ENCODE data around the gene GPATCH3. TPM values are rescaled to one million over a fixed set of nuclear protein-coding genes. Genes with fewer than 3 reads are reported as not detected.

GPATCH3 gene
- total RNA-seq, 1 donor = 7.3 TPM

GRCh38 chr1:26864610-26865480 lies 35.4 kb downstream of the GPATCH3 start:
- TF ChIP-seq CTCF (IDR thresholded peaks at IDR 0.05; ENCODE audit: insufficient read depth, low read depth, low read length) = no peak
- peak; percentile 98 for DNase-seq (ENCODE audit: low read depth)

GRCh38 chr1:26863685-26864077 lies 36.6 kb downstream of the GPATCH3 start:
- TF ChIP-seq CTCF (IDR thresholded peaks at IDR 0.05; ENCODE audit: insufficient read depth, low read depth, low read length) = no peak
- DNase-seq (ENCODE audit: low read depth) = no peak
- H3K4me3 ChIP-seq (ENCODE audit: low read depth, low read length) = no peak overlapping the region

More at GRCh38 chr1:26864610-26865480, 35.4 kb downstream of the GPATCH3 start:
- peak overlapping the region; percentile 74 for H3K4me3 ChIP-seq (ENCODE audit: low read depth, low read length)

- no peak for DNase-seq (ENCODE audit: low read depth)
- peak; percentile 14 for TF ChIP-seq CTCF (IDR thresholded peaks at IDR 0.05; ENCODE audit: insufficient read depth, low read depth, low read length)
- H3K4me3 ChIP-seq (ENCODE audit: low read depth, low read length) = peak within 1 kb of the TSS; percentile 74
Observed at GRCh38 chr1:26862781-26863684, 37.2 kb downstream of the GPATCH3 start, which contains the start of gene SFN. Gene SFN (plus strand): TSS chr1:26863149. CDS start chr1:26863213, 64 bp downstream.

GRCh38 chr1:26861889-26862378 lies 38.3 kb downstream of the GPATCH3 start:
- H3K4me3 ChIP-seq (ENCODE audit: low read depth, low read length) = no peak overlapping the region
- no peak for TF ChIP-seq CTCF (IDR thresholded peaks at IDR 0.05; ENCODE audit: insufficient read depth, low read depth, low read length)
- no peak for DNase-seq (ENCODE audit: low read depth)

GRCh38 chr1:26861286-26861701 lies 39.0 kb downstream of the GPATCH3 start:
- H3K4me3 ChIP-seq (ENCODE audit: low read depth, low read length) = no peak overlapping the region
- TF ChIP-seq CTCF (IDR thresholded peaks at IDR 0.05; ENCODE audit: insufficient read depth, low read depth, low read length) = peak; percentile 49
- peak; percentile 38 for DNase-seq (ENCODE audit: low read depth)

GRCh38 chr1:26858891-26859640 lies 41.2 kb downstream of the GPATCH3 start:
- no peak overlapping the region for H3K4me3 ChIP-seq (ENCODE audit: low read depth, low read length)
- no peak for DNase-seq (ENCODE audit: low read depth)
- no peak for TF ChIP-seq CTCF (IDR thresholded peaks at IDR 0.05; ENCODE audit: insufficient read depth, low read depth, low read length)

Data from fibroblast of villous mesenchyme (primary cell).